AG08395 (cell line): ENCODE measurements around the gene ZFAND3.

Source experiments
- DNase-seq: peaks from one replicate; pipeline ENCODE4 v3.0.0; 2012; ENCODE audit warnings: mixed read lengths, low spot score

The ZFAND3 gene, protein sequence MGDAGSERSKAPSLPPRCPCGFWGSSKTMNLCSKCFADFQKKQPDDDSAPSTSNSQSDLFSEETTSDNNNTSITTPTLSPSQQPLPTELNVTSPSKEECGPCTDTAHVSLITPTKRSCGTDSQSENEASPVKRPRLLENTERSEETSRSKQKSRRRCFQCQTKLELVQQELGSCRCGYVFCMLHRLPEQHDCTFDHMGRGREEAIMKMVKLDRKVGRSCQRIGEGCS

DNA sequence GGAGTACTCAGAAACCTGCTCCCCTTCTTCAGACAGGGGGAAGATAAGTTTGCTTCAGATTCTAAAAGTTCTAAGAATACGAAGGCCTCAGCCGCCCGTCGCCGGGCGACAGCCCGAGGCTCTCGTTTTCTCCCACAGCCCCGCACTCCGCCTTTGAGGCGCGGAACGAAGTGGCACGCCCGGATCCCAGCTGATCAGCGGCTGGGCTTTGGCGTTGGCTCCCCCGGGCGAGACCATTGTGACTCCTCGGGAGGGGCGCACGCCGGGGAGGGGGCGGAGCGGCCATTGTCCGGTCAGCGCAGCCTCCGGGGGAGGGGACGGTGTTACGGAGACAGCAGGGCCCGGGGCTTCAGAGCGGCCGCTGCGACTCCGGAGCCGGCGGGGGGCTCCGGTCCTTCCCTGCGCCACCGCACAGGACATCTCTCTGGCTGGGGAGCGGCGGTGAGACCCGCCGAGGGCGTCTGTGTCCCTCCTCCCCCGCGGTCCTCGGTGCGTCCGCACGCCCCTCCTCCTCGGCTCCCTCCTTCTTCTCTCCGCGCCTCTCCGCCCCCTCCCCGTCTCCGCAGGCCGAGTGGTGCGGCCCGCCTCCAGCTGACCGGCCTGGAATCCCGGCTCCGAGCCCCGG lies at the start of gene ZFAND3:
ZFAND3 (plus strand) TSS at position 551 of the 625 bp plus-strand sequence. CDS start 219 bp downstream, outside the sequence.
- peak; percentile 96 for DNase-seq

DNA sequence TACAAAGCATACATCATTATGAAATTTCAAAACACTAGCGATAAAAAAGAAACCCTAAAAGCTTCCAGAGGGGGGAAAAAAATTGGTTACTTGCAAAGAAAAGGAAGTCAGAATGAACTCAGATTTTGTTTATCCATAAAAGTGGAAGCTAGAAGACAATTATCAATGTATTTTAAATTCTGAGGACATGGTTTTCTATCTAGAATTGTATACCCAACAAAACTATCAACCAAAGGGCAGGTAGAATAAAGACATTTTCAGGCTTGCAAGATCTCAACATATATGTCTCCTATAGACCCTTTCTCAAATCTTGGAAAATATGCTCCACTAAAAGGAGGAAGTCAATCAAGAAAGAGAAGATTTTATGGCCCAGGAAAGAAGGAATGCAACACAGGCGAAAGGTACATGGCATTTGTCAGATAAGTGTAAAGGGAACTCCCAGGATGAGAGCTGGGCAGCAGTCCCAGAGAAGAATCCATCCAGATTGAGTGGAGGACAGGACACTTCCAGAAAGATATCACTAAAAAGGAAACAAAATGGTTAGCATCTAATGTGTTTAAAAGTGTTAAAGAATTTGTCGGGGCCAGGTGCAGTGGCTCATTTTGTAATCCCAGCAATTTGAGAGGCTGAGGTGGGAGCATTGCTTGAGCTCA lies 45.4 kb upstream of the ZFAND3 start:
- DNase-seq, result no peak

DNA sequence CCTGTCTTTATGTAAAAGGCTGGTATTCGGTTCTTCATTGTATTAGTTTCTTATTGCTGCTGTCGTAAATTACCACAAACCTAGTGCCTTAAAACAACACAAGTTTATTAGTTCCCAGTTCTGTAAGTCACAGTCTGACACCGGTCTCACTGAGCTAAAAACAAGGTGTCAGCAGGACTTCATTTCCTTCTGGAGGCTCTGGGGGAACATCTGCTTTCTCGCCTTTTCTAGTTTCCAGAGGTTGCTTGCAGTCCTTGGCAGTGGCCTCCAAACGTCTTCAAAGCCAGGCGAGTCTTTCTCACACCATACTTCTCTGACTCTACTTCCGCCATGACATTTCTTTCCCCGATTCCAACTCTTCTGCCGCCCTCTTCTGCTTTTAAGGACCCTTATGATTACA lies 43.0 kb upstream of the ZFAND3 start:
- no peak for DNase-seq

DNA sequence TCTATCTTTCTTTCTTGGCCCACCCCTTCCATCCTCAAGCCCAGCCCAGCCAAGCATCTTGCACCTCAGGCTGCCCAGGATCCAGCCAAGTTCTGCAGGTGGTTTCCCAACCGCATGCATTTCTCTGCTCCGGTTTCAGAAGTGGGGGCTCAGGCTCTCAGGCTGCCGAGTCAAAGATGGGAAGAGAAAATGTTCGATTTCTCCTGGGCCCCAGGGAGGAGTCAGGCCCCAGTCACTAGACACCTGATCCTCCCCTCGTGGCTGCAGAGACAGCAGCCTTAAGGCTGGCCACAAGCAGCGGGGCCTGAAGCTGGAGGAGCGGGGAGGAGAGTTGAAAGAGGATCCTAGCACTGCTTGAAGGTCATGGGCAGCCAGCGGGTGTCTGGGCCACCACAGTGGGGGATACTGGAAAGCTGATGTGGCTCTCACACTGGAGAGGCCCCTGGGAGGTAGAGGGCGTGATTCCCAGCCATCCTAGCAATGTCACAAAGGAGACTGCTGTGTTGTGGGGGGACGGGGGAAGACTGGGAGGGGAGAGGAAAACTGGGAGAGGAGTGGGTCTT lies 42.2 kb upstream of the ZFAND3 start:
- no peak for DNase-seq

DNA sequence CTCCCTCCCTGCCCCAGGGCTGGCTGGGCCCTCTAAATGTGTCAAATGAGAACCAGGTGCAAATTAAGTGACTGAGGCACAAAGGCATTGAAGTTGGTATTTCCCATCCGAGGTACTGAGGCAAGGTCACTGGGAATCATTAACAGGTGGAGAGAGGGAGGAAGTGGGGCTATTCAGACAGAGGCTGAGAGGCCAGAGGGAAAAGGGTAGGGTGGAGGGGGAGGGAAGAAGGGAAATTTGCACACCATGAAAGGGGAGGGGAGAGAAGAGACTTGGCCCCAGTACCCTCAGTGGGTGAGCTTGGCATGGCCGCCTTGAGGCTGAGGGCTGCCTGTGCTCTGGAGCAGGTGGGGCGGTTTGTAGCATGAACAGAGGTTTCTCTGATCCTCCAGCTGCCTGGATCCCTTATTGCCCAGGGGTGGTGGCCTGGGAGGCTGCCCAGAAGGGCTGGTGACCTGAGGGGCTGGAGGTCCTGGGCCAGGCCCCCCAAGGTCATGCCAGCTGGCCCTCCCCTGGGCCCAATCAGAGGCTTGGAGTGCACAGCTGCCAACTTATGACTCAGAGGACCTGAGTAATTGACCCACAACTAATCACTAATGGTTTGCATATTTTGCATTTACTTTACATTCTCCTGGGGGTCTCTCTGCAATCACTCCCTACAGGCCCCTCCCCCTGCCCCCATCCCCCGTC lies 40.3 kb upstream of the ZFAND3 start:
- DNase-seq, result no peak

DNA sequence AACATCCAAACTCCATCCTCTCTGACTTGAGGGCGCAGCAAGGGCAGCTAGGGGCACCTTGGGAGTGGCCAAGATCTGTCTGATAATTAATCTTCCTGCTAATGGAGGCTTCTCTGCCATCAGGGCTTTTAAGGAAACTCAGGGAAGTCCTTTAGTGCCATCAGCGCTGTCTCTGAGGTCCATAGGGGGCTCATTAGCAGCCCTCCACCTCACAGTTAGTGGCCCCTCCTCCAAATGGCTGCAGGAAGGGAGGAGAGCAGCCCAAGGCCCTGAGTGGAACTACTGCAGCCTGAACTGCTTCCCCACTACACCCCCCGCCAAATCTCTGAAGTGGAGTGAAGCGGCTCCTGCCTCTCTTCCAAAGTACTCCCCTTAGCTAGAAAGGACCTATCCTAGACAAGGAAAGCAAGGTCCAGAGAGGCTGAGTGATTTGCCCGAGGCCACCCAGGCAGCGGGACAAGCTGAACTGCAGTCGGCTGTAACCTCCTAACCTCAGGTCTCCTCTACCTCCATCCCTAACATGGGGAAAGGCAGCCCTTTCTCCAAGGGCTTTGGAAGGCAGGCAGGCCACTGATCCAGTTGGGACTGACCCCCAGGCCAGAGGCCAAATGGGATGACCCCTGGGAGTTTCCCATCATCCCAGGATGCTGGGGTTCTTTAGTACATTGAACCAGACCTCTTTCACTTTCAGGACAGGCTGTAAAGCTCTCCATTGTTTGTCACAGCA lies 39.5 kb upstream of the ZFAND3 start:
- DNase-seq, result no peak

DNA sequence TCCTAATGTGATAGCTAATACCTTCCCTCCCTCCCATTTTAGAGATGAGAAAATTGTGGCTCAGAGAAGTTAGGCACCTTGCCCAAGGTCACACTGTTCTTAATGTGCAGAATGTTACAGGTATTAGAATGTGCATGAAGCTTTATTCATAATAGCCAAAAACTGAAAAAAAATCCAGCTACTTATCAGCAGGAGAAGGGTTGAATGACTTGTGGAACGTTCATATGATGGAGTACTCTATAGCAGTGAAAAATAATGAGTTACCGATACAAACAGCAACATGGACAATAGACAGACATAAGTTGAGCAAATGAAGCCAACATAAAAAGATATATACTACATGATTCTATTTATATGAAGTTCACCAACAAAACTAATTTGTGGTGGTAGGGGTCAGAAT lies 37.7 kb upstream of the ZFAND3 start:
- DNase-seq, result no peak

DNA sequence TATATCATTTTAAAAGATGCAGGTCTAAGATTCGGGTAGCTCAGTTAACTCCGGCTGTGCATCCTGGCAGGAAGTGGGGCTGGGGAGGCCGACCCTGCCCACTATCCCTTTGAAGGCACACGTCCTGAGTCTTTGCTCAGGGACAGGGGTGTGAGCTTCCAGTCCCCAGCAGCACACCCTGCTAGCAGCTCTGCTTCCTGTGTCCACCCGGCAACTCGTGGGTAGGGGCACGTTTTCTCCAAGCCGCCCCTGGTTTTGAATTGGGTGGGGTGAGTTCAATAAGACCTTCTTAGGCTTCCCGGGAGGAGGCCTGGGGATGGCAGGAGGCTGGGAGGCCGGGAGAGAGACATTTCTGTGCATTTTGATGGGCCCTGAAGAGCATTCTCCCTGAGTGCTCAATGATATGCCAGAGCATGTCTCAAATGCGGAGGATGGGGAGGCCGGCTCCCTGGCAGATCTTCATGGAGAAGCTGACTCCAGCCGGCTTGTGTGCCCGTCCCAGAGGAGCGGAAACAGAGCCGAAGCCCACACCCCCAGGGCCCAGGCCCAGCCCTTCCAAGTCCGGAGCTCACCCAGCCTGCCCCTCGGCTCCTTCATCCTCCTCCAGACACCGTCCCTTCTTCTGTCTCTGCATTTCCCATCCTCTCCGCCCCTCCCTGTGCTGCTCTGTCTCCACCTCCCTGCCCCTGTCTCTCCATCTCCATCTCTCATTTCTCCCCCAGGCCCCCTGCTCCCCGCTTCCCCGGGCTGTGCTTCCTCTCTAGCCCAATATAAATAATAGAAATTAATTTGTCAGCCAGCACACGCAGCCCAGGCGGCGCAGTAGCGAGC lies 36.3 kb upstream of the ZFAND3 start:
- DNase-seq, result peak; percentile 53

DNA sequence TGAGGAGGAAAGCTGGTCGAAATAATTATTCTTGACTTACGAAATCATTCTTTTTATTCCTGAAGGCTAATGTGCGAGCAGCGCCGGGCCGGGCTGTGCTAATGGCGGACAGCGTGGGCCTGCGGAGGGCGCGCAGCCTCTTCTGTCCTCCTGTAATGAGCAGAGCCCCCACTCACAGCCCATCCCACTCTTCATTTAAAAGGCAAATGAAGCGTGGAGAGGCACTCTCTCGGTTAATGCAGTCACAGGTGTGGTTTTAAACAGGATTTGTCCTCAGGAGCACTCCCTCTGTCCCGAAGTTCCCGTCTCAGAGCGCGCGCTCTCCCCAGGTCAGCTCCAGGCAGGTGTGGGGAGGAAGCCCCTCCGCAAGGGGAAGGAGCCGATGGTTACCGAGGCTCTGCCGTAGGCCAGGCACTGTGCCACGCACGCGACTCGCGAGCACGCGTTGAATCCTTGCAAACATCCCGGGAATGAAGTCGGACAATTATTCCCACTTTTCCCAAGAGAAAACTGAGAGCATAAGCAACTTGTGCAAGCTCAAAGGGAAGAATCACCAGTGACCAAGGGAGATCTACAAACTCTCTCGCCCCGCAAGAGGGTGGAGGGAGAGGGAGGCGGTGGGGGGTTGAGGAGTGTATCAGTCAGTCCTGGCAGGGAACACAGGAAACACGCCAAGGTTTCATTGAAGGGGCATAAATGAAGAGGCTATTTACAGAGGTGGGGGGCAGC lies 35.5 kb upstream of the ZFAND3 start:
- peak; percentile 31 for DNase-seq

DNA sequence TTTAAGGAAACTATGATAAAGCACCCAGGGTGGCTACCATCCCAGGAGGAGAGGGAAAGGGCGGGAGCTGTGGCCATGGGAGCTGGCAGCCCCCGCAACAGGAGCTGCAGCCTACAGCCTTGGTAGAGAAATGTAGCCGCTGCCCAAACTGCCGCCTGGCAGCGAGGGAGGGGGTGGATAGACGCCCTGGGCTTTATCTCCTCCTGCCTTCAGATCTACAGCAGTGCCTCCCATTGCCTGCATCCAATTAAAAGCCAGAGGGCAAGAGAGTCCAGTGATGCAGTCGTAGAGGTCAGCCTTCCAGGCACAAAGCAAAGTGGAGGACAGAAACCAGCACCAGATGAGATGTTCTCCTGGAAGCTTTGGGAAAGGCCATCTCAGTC lies 35.0 kb upstream of the ZFAND3 start:
- peak; percentile 15 for DNase-seq

DNA sequence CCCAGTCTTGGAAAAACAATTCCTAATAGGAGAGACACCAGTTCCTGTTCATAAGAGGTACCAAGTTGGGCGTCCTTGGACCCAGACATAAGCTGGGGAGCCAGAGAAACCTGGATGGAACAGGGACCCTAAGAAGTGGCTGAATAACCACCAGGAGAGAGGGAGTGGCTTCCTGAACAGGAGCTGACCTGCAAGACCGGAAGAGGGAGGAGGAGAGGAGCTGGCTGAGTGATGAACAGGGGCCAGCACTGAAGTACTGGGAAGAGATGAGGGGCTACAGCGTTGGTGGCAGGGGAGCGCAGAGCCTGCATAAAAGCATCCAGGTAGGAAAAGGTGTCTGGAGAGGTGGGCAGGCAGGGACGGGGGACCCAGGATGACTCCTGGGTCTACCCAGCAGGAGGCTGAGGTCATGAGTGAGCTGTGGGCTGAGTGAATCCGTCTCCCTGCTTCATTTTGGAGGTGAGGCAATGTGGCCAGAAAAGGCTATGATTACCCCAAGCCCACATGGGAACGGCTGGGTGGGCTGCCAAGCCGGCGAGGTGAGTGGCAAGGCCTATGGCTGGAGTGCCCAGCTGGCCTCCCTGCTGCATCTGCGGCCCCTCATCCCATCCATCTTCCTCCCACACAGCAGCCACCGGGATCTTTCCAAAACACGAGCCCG lies 34.4 kb upstream of the ZFAND3 start:
- no peak for DNase-seq

DNA sequence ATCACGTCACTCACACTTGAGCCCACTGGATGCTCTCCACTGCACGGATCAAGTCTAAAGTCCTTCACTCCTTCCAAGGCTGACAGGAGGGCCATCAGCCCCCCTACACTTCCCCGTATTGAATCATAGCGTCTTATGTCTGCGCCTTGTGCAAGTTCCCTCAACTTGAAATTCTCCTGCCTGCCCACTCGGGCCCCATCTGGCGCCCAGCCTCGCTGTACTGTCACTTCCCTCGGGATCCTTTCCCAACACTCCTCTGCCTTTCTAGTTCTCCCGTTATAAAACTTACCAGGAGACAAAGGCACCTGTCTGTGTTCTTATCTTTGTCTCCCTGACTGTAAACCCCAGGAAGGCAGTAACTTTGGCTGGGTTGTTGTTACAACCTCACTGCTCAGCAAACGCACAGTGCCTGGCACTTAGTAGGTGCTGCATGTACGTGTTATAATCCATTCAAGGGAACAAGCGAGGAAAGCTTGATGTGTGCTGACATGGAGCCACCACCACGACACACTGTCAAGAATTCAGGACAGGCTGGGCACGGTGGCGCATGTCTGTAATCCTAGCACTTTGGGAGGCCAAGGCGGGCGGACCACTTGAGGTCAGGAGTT lies 33.8 kb upstream of the ZFAND3 start:
- peak; percentile 33 for DNase-seq

DNA sequence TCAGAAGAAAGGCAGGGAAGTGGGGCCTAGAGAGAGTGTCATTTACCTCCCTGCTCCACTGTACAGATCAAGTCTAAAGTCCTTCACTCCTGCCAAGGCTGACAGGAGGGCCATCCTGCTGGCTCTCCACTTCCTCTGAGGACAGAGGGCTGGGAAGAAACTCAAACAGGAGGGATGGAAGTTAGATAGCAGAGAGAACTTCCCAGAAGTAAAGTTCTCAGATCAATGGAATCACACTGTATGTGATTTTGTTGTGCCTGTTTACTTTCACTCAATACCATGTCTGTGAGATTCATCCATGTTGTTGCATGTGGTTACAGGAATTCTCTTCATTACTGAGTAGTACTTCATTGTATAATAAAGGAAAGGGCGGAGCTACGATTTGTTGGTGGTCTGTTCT lies 32.3 kb upstream of the ZFAND3 start:
- no peak for DNase-seq

DNA sequence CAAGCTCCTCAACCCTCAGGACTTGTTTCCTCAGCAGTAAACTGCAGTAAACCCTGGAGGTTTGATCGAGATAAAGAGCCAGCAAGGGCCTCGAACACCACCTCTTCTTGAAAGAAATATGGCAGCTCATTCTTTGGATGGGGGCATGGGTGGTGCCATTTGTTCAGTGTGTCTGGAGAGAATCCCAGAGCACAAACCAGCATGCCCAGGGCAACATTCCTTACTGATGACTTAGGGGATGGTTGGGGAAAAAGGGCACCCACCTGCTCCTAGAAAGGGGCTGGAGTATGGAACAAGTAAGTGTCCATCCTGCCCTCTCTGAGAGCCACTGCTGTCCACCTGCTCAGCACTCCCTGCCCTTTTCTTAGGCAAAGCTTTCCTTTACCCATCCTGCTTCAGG lies 31.3 kb upstream of the ZFAND3 start:
- DNase-seq, result no peak

DNA sequence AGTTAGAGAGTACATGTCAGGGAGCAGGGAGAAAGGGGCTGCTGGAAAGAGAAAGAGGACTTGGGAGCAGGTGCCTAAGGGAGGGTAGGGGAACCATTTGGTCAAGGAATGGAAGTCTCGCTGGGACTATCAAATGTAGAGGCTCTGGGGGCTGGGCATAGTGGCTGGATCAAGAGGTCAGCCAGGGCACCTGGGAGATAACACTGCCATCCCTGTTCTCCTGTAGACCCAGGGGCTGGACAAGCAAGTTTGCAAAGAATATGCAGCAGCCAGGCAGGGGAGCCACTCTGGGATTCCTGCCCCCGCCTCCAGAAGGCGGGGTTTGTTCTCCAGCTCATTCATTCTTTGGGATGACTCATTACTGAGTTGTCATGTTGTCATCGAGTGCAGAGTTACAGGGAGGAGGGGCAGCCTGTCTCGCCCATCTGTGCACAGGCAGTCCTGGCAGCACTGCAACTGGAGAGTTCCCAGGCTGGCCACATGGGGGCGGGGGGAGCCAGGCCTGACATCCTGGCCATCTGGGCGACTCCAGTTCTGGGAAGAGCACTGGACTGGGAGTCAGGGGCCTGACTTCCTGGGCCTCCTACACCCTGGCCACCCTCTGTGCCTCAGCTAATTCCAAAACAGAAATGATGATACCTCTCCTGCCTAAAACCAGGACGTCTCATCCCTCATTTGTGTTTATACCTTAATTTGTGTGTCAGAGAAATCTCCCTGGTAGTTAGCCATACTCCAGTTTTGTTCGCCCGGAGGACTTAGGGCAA lies 28.2 kb upstream of the ZFAND3 start:
- DNase-seq, result peak; percentile 98

DNA sequence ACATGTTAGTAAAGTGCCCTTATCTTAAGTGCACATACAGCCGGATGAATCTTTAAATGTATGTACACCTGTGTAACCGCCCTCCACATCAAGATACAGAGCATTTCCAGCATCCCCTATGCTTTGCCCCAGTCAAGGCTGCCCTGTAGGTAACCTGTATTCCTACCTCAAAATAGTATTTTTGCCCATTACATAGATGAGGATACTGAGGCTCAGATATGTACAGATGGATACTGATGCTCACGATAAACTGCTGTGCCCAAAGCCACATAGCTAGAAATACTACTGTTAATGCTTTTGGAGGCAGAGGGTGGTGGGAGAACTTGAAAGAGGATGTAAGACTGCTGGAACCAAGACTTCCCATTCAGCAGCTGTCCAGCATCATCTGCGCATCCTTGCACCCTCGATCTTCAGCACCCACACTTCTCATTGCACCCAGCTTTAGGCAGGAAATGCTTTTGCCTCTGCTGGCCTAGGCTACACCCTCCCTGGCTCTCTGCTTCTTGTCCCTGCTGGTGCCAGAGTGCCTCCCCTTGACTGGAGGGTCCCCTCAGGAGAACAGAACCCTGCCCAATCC lies 27.0 kb upstream of the ZFAND3 start:
- no peak for DNase-seq

DNA sequence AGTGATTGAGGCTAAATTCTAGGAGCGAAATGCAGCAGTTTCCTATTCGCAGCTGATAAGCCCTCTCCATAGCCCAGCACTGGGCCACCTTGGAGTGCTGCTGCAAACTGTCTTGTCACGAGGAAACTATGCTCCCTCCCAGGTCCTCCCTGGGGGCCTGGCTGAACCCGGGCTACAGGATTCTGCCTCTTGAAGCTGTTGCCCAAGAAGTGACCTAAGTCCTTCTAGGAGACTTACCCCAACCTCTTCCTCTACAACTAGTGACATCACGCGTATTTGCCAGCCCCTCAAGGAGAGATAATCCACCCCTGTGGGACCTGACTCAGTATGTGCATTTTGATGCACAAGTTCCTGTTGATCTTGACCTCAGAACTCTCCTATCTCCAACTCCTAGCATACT lies 26.5 kb upstream of the ZFAND3 start:
- DNase-seq, result peak; percentile 17

DNA sequence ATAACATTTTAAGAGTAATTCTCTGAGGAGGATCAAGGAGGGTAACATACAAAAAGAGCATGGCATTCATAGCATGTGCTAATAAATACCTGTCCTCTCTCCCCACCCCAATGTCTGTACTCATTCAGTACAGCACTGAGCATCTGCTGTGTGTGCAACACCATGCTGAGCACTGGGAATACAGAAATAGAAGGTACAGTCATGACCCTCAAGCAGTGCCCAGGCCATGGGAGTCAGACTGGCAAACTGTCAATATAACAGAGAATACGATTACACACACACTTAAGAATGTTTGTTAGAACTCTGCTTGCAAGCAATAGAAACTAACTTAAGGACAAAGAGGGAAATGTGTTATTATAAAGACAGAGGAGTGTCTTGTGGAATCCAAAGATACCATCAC lies 24.7 kb upstream of the ZFAND3 start:
- DNase-seq, result peak; percentile 68
